H1 (cell line): ENCODE results near the gene CELF3. TPM values are rescaled to one million over a fixed set of nuclear protein-coding genes. Genes with fewer than 3 reads are reported as not detected.

Source experiments
- EZH2 ChIP-seq: fragments of 200-600 bp; sonication (generic); IDR thresholded peaks from 2 replicates; pipeline ENCODE4 v1.7.1; 2012; ENCODE audit warnings: low read depth, mild to moderate bottlenecking, moderate library complexity, low read length, inconsistent platforms; ENCODE audit not compliant: severe bottlenecking
- FOSL1 ChIP-seq: IDR thresholded peaks from 2 replicates; pipeline ENCODE4 v1.6.1; 2011; ENCODE audit warnings: mild to moderate bottlenecking, low read depth, low read length, moderate library complexity; ENCODE audit not compliant: insufficient read depth
- GABPA ChIP-seq: IDR thresholded peaks from 2 replicates; pipeline ENCODE4 v1.6.1; 2011; ENCODE audit warnings: mild to moderate bottlenecking, low read length, moderate library complexity, borderline replicate concordance; ENCODE audit not compliant: insufficient read depth
- SAP30 ChIP-seq: fragments of 300-600 bp; sonication (generic); IDR thresholded peaks from 2 replicates; pipeline ENCODE4 v1.7.1; 2012; ENCODE audit warnings: low read length, moderate library complexity, mild to moderate bottlenecking, inconsistent platforms; ENCODE audit not compliant: insufficient read depth, insufficient replicate concordance
- SIX5 ChIP-seq: IDR thresholded peaks from 2 replicates; pipeline ENCODE4 v1.6.1; 2011; ENCODE audit warnings: mild to moderate bottlenecking, low read depth, low read length
- SUZ12 ChIP-seq: fragments of 200-600 bp; sonication (generic); IDR thresholded peaks from 2 replicates; pipeline ENCODE4 v1.6.1; 2012; ENCODE audit warnings: mild to moderate bottlenecking, inconsistent platforms, low read length, moderate library complexity, mixed read lengths
- polyA plus RNA-seq, 7 experiments: library from polyadenylated mRNA; depleted of rRNA in 3 of 7; stranded (reverse) in 5 of 7; unstranded in 2 of 7; fragments of >200 nt in 5 of 7; fragments of 200-250 nt in 2 of 7; gene quantifications; 1 replicate in 5 of 7; 2 replicates in 1 of 7; 4 replicates in 1 of 7; pipeline versions ENCODE4 v1.2.1 to v1.2.3, GENCODE V29; 2011 to 2013; ENCODE audit warnings: missing spikeins in 2 of 7, mixed read lengths in 2 of 7
- total RNA-seq: library from RNA; stranded (reverse); fragmentation: NEBNext Ultra II Directional; extraction: Animal tissue kit (Norgen Biotek cat#: 25700); gene quantifications from 2 replicates; pipeline ENCODE4 v1.2.1, GENCODE V29; 2021

Gene CELF3
- total and polyA plus RNA-seq, 2 of the 8 experiments (the other 6 are each of a cell fraction or from before 2014, with no cell fraction given), result 0.34 to 1.2 TPM

- TF ChIP-seq SIX5, result no peak
- no peak for TF ChIP-seq EZH2
- no peak for TF ChIP-seq GABPA
- TF ChIP-seq SAP30, result no peak
- TF ChIP-seq FOSL1, result no peak
- no peak for TF ChIP-seq SUZ12
Measured at GRCh38 chr1:151693057-151693651, 23.4 kb downstream of the CELF3 start (continued).
